Bronchial epithelial cell (primary cell): ENCODE results near the gene LCLAT1. TPM values are rescaled to one million over a fixed set of nuclear protein-coding genes. Genes with fewer than 3 reads are reported as not detected.
"Not testable (repeated sequence)": the region's sequence is repeated elsewhere in the genome, so short reads cannot be mapped to it uniquely, and the experiment has no call there.

Experiments used
- DNase-seq: peaks from one replicate; pipeline ENCODE4 v3.0.0-alpha.2; 2010; ENCODE audit warnings: low read depth
- FAIRE-seq: peaks from 2 replicates; lab custom pipeline; 2011; peaks lifted over from hg19 to GRCh38; lab: Jason Lieb, UNC
- H3K27me3 ChIP-seq: 2 replicates; pipeline ENCODE4 v1.5.1; 2011; ENCODE audit warnings: low read length; ENCODE audit not compliant: control insufficient read depth, insufficient read depth
- H3K36me3 ChIP-seq: 2 replicates; pipeline ENCODE4 v1.5.1; 2011; ENCODE audit warnings: low read length; ENCODE audit not compliant: control insufficient read depth, insufficient read depth
- H3K4me3 ChIP-seq: 2 replicates; pipeline ENCODE4 v1.5.1; 2011; ENCODE audit warnings: mild to moderate bottlenecking, low read depth, low read length, control low read depth
- total RNA-seq: library from RNA; depleted of rRNA; stranded (reverse); fragments of >200 nt; gene quantifications from 2 replicates; pipeline ENCODE4 v1.2.1, GENCODE V29; 2014
- TF ChIP-seq, protein P1 (sequence below): IDR thresholded peaks from 2 replicates; pipeline ENCODE4 v1.5.1; 2011; ENCODE audit warnings: mild to moderate bottlenecking, moderate library complexity, low read length, control low read depth, inconsistent platforms; ENCODE audit not compliant: insufficient read depth, severe bottlenecking

Gene LCLAT1
- total RNA-seq, 1 donor from 2014 or later, result 8.7 TPM

DNA sequence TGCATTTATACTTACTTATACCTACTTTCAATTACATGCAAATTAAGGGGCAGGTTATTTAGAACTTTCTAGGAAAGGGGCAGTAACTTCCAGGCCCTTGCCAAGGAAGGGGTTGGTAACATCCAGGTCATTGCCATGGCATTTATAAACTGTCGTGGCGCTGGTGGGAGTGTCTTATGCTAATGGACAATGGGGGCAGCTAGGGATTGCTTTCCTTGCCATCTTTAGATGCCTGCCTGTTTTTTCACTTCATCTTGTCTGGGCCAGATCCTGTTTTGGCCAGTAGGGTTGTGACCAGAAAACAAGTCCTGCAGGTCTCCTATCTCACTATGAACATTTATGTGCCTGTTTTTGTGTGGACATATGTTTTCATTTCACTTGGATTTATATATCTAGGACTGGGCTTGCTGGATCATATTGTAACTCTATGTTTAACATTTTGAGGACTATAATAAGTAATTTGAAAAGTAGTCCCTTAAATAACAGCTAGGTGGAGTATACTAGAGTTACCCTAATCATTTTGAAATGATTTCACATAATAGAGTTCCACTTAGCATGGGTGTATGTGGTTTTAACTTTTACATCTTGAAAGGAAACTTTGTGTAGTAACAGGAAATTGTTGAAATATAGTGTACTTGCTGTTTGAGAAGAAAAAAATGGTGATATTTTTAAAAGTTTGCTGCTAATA is 56.1 kb downstream of the LCLAT1 start:
- DNase-seq (no peak), FAIRE-seq (no peak)
- Histone ChIP-seq H3K4me3 (no peak overlapping the region), H3K36me3 (no peaks in the 10 kb centered on the region), H3K27me3 (no peaks in the 10 kb centered on the region)
- TF ChIP-seq, protein P1, sequence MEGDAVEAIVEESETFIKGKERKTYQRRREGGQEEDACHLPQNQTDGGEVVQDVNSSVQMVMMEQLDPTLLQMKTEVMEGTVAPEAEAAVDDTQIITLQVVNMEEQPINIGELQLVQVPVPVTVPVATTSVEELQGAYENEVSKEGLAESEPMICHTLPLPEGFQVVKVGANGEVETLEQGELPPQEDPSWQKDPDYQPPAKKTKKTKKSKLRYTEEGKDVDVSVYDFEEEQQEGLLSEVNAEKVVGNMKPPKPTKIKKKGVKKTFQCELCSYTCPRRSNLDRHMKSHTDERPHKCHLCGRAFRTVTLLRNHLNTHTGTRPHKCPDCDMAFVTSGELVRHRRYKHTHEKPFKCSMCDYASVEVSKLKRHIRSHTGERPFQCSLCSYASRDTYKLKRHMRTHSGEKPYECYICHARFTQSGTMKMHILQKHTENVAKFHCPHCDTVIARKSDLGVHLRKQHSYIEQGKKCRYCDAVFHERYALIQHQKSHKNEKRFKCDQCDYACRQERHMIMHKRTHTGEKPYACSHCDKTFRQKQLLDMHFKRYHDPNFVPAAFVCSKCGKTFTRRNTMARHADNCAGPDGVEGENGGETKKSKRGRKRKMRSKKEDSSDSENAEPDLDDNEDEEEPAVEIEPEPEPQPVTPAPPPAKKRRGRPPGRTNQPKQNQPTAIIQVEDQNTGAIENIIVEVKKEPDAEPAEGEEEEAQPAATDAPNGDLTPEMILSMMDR, result no peak

DNA sequence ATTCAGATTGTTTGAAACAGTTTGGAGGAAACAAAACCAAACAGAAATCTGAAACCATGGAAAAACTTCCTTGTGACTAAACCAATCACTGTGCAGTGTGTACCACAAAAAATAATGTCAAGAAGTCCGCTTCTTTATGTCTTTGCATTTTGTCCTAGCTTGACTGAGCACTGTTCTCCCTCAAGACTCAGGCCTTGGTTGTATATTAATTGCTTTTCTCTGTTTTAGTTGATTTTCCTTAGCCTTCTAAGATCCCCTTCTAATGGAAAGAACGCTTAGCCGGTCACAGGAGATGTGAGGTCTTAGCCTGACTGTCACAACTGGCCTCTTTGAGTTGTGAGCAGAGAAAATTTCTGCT is 56.6 kb downstream of the LCLAT1 start:
- TF ChIP-seq, protein P1, result no peak
- no peak for FAIRE-seq

DNA sequence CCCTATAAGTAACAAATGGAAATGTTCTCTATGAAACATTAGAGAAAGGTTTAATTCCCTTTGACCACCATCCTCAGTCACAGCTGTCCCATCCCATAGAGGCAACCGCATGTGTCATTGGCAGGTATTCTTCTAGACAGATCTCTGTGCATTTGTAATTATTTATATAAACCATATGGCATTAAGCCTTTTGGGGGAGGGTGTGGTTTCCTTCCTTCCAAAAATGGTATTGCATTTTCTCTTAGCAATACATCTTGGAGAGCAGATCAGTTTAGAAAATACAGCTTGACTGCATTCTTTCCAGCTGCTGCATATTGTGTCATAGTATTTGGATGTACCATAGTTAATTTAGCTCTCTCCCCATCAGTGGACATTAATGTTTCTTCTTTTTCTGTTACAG is 57.7 kb downstream of the LCLAT1 start:
- no peaks in the 10 kb centered on the region for H3K27me3 ChIP-seq
- TF ChIP-seq, protein P1, result no peak
- H3K36me3 ChIP-seq, result no peaks in the 10 kb centered on the region
- H3K4me3 ChIP-seq, result no peak overlapping the region
- no peak for FAIRE-seq
- no peak for DNase-seq

More for the DNA sequence above, 56.6 kb downstream of the LCLAT1 start:
- H3K4me3 ChIP-seq, result no peak overlapping the region
- no peak for DNase-seq
- no peaks in the 10 kb centered on the region for H3K27me3 ChIP-seq
- no peaks in the 10 kb centered on the region for H3K36me3 ChIP-seq

DNA sequence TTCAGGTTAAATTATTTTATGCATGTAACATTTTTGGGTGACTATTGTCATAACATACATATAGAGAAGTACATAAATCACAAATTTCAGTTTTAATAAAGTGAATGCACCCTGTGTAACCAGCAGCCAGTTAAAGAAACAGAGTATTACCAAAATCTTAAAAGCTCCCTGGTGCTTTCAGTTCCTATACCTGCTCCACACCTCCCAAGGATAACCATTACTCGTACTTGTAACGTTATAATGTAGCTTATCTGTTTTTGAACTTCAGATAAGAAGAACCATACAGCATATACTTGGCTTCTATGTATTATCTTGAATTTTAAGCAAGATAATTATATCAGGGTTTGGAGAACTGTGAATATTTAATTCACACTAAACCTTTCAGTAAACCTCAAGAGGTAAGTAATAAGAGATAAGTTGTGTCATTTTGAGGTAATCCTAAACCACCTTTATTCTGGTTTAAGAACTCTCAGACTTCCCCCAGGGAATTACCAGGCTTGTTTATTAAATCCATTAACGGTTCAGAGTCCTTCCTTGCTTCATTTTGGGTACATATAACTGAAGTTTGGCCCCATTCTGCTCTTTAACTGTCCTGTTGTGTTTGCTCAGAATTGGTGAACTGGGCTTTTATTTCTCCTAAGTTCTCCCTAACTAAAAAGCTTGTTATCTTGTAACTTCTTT is 58.6 kb downstream of the LCLAT1 start:
- no peaks in the 10 kb centered on the region for H3K27me3 ChIP-seq
- no peak for DNase-seq
- TF ChIP-seq, protein P1, result no peak
- H3K4me3 ChIP-seq, result no peak overlapping the region
- H3K36me3 ChIP-seq, result no peaks in the 10 kb centered on the region
- no peak for FAIRE-seq

DNA sequence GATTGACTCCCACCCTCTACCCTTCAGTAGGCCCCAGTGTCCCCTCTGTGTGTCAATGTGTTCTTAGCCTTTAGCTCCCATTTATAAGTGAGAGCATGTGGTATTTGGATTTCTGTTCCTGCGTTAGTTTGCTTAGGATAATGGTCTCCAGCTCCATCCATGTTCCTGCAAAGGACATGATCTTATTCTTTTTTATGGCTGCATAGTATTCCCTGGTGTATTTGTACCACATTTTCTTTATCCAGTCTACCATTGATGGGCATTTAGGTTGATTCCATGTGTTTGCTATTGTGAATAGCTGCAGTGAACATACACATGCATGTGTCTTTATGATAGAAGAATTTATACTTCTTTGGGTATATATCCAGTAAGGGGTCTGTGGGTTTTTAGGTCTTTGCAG is 60.4 kb downstream of the LCLAT1 start:
- H3K27me3 ChIP-seq, DNase-seq, H3K36me3 ChIP-seq, H3K4me3 ChIP-seq, FAIRE-seq: not testable (repeated sequence)

DNA sequence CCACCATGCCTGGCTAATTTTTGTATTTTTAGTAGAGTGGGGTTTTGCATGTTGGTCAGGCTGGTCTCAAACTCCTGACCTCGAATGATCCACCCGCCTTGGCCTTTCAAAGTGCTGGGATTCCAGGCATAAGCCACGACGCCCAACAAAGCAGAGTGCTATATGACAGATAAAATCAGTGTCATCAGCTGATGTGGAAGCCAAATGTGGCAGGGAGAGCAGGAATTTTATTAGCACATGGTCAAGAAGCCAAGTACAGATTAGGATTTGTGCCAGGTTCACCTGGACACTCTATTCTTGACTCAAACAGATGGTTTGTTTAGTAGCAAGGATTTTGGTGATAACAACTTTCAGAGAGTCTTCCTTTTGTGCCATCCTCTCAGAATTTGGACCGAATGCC is 62.7 kb downstream of the LCLAT1 start:
- DNase-seq, result no peak
- H3K4me3 ChIP-seq, result no peak overlapping the region
- H3K36me3 ChIP-seq, result no peaks in the 10 kb centered on the region
- TF ChIP-seq, protein P1, result no peak
- H3K27me3 ChIP-seq, result no peaks in the 10 kb centered on the region
- no peak for FAIRE-seq
